GM18867 (cell line): Measurements from ENCODE around the gene TIMM10B.

ENCODE experiments used
- ATAC-seq: cut with Tn5 transposase; IDR thresholded peaks from one replicate; pipeline ENCODE4 v1.9.1; 2021; ENCODE audit warnings: mild to moderate bottlenecking, moderate library complexity; ENCODE audit not compliant: unreplicated experiment

TIMM10B gene, protein sequence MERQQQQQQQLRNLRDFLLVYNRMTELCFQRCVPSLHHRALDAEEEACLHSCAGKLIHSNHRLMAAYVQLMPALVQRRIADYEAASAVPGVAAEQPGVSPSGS

DNA sequence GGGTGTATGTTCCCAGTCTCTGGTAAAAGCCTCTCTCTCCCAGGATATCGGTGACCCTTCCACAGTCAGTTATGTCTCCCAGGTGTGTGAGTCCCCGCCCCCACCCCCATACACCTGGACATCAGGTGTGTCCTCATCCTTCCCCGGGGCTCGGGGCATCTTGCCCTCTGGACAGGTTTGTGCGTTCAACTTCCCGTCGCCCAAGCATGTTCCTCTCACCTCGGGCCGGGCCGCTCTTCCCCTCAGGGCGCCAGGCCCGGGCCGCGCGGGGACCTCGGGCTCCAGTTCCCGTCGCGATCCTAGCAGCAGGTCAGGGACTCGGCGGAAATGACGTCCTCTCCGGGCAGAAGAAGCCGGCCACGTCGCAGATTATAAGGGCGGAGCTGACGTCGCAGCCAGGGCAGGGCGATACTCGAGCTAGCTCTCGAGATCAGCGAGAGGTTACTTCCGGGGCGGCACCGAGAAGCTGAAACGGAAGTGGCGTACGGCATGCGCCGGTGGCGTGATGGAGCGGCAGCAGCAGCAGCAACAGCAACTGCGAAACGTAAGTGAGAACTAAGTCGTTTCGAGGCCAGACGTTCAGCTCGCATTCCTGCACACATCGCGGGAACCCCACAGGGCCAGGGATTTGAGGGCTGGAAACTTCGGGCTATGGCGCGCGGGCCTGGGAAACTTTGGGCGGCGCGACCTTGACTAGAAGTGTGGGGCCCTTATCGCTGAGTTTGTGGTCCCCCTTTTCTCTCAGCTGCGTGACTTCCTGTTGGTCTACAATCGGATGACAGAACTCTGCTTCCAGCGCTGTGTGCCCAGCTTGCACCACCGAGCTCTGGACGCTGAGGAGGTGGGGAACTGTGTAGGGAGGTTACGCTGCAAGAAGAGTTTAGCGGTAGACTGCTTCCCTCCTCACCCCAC lies at the start of gene TIMM10B, which contains the start of gene ARFIP2:
Gene TIMM10B, plus strand, starts transcription at position 490 of the 912 bp plus-strand sequence. Its CDS starts 16 bp downstream, at position 506.
Gene ARFIP2, minus strand, starts transcription at position 320 of the 912 bp plus-strand sequence. CDS start 910 bp downstream, outside the sequence.
- peak; percentile 99 for ATAC-seq

DNA sequence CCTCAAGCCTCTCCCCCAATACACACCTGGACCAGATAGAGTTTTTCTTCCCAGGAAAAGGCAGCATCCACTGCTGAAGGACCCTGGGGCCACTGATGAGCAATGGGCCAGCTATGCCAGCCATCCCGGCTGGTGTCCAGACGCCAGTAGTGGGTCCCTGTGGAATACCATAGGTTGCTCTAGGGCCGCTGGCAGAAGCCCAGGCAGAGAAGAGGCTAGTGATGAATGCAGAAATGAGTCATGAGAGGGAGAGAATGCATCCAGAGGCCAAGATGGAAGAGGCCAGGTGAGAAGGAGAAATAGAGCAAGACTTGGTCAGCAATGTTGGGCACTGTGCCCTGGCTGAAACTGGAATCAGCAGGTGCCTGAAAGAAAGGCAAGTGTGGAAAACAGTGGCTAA lies 49.4 kb upstream of the TIMM10B start:
- ATAC-seq: no peak

DNA sequence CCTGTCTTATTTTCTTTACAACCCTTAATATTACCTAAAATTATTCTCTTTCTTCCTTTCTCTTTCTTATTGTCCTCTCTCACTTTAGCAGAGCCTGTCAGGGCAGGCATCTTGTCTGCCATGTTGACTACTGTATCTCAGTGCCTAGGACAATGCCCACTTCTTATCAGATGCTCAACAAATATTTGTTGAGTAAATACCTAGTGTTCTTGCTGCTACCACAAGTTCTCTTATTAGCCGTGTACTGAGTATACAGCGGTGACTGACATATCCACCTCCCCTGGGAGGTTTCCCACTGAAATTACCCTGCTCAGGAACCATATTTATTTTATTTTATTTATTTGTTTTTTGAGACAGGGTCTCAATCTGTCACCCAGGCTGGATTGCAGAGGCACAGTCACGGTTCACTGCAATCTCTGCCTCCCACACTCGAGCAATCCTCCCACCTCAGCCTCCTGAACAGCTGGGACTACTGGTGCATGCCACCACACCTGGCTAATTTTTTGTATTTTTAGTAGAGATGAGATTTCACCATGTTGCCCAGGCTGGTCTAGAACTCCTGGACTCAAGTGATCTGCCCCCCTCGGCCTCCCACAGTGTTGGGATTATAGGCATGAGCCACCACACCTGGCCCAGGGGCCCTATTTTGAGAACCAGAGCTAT lies 47.2 kb upstream of the TIMM10B start:
- peak; percentile 45 for ATAC-seq

DNA sequence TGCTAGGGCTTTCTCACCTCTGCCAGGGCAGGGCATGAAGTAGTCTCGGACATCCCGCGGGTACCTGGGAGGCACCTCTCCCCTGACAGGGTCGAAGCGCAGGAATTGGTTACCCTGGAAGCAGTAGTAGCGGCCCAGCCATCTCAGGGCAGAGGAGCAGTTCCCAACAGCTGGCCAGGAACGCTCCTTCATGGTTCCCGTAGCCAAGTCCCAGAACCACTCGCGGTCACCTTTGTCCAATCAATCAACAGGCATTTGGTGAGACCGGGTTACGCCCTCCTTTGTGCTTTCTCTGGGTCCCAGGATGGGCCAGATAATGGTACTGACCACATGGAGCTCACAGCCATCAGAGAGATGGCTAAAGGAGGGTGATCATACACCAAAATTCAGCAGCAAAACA lies 43.9 kb upstream of the TIMM10B start:
- ATAC-seq: no peak

DNA sequence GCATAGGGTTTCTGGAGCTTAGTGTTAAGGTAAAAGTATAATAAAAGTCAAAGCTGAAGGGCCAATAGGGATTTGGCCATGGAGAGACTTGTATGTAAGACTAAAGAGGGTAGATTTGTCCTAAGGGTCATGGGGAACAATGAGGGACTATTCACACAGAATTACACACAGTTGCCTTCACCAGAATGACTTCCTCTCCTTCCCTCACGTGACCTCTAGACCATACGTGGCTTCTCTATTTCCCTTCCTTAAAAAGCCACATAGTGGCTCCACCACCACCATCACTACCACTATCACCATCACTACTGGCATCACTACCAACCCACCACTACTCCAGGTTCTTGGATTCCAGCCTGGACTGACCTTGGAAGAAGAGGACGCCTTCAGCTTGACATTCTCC lies 43.3 kb upstream of the TIMM10B start:
- ATAC-seq: no peak

DNA sequence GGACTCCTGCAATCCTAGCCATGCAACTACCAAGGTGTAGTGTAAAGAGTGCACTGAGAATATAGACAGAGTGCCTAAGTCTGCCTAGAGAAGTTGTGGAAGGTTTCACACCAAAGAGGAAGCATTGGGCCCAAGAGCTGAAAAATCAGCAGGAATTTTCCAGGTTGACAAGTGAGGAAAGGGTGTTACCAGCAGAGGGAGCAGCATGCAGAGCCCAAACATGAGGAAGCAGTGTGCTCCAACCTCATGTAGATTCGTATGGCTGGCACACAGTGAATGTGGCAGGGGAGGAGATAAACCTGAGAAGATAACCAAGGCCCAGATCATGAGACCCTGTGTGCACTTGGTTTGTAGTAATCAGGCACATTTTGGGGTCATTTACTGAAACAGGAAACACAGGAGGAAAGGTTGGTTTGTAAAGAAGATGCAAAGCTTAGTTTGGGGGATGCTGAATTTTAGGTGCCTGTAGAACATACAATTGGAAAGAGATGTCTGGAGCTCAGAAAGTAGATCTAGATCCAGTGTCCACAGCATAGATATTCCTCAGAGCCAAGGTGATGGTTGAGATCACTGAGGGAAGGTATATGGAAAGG lies 42.2 kb upstream of the TIMM10B start:
- no peak for ATAC-seq

DNA sequence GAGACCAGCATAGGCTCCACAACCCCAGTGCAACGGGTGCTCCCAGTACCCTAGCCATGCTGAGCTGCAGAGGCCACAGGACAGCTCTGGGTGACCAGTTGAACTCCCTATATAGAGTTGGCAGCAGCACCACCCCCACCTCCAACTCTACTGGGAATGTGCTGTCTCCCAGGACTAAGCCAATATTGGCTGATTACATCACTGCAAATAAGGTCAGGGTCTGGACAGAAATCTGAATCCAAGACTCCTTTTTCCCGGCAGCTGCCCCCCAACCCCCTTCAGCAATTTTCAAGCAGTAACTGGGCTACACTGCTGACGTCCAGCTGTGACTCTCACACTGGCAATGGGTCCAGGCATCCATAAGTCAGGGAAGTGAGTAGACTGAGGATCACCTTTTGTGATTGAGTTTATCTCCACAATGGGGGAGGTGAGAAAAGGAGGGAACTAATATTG lies 40.4 kb upstream of the TIMM10B start, which contains the start of gene HPX:
Gene HPX, minus strand, starts transcription at position 82 of the 453 bp plus-strand sequence. Its CDS starts 24 bp downstream, at position 58.
- no peak for ATAC-seq

DNA sequence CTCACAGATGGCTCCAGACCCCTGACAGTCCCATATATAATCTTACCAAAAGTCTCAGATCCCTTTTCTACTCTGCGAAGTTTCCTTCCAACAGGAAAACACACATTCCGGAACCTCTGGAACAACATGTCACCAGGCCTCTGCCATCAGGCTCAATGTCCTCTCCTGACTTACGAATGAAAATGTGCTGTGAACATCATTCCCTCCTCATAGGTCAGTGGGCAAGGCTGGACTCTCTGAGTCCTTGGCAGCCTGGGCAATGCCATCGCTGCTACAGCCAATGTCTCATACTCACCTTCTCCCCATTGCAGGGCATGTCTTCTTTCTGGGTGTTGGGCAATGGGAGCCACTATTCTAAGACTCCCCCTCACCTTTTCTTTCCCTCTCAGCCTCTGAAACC lies 38.9 kb upstream of the TIMM10B start:
- no peak for ATAC-seq

DNA sequence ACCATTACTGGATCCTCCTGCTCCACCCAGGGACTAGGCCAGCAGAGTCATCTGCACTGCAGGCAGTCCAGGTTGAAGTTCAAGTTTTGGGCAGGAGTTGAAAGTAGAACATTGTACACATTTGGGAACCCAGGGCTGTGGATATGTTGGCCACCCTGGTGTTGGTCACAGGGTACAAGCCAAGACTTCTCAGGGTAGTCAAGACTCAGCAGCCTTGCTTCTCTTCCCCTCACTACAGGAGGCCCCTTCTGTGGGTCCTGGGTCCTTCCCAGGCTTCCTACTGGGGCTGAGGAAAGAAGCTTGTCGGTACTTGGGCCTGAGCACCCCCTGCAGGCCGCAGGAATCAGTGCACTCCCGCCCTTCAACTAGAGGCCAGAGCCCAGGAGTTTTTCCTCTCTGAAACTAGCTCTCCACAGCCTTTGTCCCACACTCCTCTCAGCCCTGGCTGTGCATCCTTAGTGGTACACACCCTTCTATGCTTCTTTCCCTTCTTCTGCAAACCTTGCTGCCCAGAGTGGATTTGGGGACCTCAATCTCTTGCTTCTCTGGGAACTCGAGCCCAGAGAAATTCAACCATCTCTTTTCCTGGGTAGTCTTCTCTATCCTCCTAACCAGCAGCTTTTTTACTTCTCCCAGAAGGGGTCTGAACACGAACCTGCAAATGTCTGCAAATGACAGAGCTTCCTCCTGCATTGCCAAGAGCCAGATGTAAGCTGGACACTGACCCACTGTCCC lies 37.9 kb upstream of the TIMM10B start:
- ATAC-seq: peak; percentile 82

DNA sequence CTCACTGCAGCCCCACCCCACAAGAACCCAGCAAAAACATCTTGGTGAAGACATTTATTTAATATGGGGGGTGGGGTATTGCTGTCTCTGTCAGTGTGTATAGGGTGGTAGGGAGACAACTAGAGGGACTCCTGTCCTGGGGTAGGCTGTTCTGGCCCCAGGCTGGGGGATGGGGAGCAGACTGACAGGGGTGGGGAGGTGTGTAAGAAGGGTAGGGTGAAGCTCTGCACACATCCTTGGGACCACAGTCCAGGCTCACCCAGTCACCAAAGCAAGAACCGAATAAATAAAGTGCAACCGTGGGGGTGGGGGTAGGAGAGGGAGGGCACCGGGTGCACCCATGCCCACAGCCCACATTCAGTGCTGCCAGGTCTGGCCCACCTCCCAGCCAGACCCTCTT lies 32.7 kb upstream of the TIMM10B start:
- ATAC-seq: no peak

DNA sequence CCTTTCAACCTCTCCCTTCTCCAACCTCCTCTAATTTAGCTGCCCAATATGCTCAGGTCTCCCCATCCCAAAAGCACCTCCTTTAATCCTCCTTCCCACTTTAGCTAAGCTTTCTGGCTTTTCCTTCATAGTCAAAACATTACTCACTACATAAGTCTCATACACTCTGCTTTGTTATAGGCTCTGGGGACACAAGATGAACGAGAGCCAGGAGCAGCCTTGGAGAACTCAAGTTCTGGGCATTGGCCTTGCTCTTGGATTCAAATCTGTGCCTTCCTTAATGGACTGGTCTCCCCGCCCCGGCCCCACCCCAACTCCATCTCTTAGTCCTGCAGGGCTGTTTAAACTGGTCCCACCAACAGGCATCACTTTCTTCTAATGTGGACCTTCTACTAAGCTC lies 29.1 kb upstream of the TIMM10B start:
- no peak for ATAC-seq

DNA sequence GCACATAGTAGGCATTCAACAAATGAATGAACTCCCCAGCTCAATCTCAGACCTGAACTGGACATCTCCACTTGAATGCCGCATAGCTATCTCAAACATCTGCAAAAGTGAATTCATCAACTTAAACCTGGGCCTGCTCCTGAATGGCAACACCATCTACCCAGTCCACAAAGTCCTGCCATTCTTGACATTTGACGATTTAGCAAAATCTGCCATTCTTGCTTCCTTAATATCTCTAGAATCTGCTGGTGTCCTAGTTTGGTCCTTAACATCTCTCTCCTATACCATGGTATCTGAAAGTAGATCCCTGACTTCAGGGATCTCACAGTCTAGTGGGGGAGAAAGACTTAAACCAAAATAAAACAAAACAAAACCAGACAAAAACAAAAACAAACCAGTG lies 28.1 kb upstream of the TIMM10B start:
- no peak for ATAC-seq

DNA sequence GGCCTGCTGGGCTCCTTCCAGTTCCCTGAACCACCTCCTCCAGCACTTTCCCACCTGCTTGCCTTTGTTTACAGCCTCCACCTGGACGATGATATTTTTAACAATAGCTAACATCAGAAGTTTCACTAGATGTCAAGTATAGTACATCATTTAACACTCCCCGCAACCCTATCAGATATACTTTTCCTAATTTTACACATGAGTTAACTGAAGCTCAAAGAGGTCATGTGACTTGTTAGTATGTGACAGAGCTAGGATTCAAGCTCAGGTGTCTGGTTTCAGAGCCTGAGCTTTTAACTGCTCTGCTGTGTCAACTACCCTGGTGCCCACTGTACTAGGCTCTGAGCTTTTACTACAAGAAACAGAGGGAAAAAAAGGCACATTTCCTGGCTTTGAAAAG lies 26.2 kb upstream of the TIMM10B start:
- no peak for ATAC-seq

DNA sequence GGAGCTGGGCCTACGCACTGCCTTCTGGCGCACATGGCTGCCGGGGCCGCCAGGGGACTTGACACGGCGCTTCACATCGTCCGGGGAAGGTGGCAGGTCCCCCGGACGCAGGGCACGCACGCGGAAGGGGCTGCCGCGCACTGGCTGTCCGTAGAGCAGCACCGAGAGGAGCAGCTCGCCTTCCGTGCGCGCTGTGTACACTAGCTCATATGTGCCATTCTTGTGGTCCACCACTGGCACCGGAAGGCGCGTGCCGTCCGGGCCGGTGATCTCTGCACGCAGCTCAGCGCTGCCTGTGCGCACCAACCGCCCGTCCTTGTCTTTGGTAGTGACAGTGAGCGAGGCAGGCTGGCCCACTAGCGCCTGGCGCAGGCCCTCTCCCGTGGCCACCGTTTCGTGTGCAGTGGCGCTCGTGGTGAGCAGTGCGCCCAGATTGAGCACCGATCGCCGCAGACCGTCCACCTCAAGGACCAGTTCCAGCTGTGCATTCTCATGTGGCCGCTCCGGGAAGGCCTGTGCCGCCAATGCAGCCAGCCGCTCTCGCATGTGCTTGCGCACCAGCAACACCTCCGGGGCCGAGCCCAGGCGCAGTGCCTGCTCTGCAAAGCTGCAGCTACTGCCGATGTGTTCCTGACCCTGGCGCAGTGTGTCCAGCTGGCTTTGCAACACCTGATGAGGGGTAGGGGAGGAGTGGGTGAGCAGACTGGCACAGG lies 24.8 kb upstream of the TIMM10B start:
- no peak for ATAC-seq

DNA sequence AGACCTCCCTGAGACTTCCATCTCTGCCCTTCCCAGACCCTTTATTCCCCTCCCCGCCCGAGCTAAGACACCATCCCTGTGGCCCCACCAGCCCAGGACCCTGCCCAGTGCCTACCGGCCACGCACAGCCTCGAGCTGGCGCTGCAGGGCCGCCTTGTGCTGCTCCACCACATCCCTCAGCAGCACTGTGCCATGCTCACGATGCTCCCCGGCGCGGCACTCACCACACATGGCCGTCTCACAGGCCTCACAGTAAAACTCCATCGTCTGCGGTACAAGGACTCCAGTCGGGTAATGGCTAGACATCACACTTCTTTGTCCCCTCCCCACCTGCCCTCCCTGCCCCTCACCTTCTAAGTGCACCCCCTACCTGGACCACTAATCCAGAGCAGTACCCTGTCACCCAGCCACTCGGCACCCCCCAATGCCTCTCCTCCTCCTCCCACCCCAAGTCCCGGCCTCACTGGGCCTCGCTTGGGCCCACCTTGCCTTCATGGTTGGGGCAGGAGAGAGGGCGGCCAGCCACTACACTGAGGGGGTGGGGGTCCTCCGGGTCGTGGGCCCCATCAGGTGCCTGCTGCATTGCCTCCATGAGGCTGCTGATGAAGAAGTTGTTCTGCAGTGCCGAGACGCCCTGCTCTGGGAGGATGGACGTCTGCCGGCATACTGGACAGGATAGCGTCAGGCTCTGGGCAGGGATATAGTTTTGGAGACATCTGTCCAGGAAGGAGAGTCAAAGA lies 23.6 kb upstream of the TIMM10B start:
- no peak for ATAC-seq

DNA sequence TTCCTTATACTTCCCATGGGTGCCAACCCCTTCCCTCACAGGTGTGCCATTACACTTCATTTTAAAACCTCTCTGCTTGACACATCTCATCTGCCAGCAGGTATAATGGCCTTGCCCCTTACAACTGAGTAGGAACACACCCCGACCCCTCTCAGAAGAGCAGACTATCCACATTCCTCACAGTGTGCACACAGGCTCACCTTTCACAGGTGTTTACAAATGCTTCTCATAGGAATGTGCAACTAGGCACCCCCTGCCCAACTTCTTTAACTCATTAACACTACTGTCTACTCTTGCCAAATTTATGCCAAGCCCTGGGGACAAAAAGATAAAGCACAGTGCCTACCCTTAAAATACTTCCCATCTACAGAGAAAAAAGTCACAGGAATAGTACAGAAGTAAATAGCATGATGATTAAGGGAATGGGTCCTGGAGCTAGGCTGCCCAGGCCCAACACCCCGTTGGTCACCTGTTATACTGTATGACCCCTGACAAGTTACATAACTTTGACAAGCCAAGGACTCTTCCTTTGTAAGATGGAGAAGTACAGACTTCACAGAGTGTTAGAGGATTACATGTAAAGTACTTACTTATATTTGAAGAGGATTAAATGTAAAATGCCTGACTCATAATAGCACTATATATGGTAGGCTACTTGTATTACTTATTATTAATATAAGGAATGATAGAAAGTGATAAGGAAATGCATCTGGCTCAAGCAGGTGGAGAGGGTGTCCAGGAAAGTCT lies 22.8 kb upstream of the TIMM10B start:
- no peak for ATAC-seq

DNA sequence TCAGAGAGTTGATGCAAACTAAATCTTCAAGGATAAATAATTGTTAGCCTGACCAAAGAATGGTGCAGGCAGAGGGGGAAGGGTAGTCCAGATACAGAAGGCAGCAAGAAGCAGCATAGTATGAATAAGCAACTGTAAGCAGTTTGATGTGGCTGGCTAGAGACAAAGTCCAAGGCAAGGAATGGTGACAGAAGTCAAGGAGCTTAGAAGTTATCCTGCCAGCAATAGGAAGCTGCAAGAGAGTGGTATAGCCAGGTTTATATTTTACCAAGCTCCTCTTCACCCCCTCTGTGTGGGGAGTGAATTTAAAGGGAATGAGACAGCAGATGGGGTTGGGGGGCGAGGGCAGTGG lies 22.2 kb upstream of the TIMM10B start:
- no peak for ATAC-seq

DNA sequence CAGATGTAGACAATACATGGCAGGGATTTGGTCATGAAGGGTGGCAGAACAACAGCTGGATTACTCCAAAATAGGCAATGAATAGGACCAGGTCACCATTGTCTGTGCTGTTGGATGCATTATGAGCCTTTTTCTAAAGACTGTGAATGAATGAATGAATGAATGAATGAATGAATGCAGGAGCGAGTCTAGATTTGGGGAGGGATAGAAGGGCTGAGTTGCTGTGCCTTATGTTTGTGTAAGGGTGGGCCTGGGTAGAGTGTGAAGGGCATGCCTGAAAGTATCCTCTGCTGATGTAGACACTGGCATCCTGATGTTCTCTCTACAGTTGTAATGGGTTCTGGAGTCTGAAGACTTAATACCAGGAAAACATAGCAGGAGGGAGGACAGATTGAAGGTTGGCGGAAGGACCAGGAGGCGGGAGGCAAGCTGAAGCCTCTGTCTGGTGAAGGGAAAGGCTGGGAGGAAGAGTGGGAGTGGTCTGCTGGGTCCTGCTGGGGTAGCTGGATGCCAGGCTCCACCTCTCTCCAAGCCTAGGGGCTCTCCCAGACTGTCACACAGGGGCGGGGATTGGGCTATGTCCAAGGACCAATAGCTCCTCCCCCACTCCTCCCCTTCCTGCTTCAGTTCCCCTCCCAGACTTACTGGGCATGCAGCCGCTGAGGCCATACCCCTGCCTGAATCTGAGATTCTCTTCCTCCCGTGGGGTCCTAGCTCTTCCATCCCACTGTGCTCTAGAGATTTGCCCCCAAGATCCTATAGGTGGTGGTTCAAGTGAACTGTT lies 12.4 kb upstream of the TIMM10B start:
- peak; percentile 53 for ATAC-seq
